ENCODE results near the gene EFNA2. TPM values are rescaled to one million over a fixed set of nuclear protein-coding genes. Genes with fewer than 3 reads are reported as not detected.

The EFNA2 gene
- total and polyA plus RNA-seq, 4 donors, result 2.1 to 18.7 (median 10.8) TPM

DNA sequence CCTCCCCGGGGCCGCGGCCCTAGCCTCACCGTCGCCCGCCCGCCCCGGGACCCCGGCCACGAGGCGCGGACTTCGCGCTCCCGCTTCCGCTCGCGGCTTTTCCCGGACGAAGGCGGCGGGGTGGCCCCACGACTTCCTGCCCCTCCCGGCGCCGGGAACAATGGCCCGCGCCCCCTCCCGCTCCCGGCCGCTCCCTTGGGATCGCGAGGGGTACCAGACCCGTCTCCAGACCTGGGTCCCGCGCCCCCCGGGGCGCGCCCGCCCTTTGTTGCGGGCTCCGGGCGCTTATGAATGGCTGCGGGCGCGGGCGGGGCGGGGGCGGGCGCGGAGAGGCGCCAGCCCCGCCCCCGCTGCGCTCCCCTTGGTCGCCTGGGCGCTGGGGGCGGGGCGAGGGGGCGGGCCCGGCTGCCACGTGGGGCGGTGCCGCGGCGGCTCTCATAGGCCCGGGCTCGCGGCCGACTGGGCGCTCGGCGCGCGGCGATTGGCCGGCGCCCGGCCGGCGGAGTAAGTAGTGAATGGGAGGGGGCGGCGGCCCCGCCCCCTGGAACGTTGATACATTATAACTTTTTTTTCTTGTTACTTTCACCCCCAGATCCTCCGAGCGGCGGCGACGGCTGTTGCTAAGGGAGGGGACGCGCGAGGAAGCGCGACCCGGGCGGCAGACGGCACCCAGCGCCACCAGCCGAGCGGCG lies 36.2 kb upstream of the EFNA2 start:
- H3K4me3 ChIP-seq (ENCODE audit: low read depth, low read length), result peak overlapping the region; percentile 74
- no peaks in the 10 kb centered on the region for H3K27me3 ChIP-seq (ENCODE audit: control insufficient read depth, insufficient read depth, low read length)
- H3K27ac ChIP-seq (ENCODE audit: low read depth, low read length), result peak overlapping the region; percentile 84
- DNase-seq (ENCODE audit: low read depth in 4 of 6, low spot score in 6 of 6), result peak in 5 of 6 donors; percentile 91 to 99 (median 95)
- under 1% methylated on average over 87 of the region's 102 CpGs for WGBS (ENCODE audit: insufficient coverage)
- H3K36me3 ChIP-seq (ENCODE audit: control insufficient read depth, insufficient read depth, low read length), result peaks cover 63% of the 10 kb centered on the region
- no peaks in the 10 kb centered on the region for H3K9me3 ChIP-seq (ENCODE audit: control insufficient read depth, insufficient read depth, low read length)
- H3K4me1 ChIP-seq (ENCODE audit: control insufficient read depth, insufficient read depth, low read length), result peaks cover 68% of the 10 kb centered on the region

- no peak for DNase-seq (ENCODE audit: low read depth in 4 of 6, low spot score in 6 of 6)
- peak overlapping the region; percentile 81 for H3K27ac ChIP-seq (ENCODE audit: low read depth, low read length)
- WGBS (ENCODE audit: insufficient coverage), result 0% methylated on average over 67 of the region's 67 CpGs
- peaks cover 68% of the 10 kb centered on the region for H3K4me1 ChIP-seq (ENCODE audit: control insufficient read depth, insufficient read depth, low read length)
- H3K36me3 ChIP-seq (ENCODE audit: control insufficient read depth, insufficient read depth, low read length), result peaks cover 63% of the 10 kb centered on the region
- H3K27me3 ChIP-seq (ENCODE audit: control insufficient read depth, insufficient read depth, low read length), result no peaks in the 10 kb centered on the region
- no peaks in the 10 kb centered on the region for H3K9me3 ChIP-seq (ENCODE audit: control insufficient read depth, insufficient read depth, low read length)
- H3K4me3 ChIP-seq (ENCODE audit: low read depth, low read length), result peak overlapping the region; percentile 74
Observed at GRCh38 chr19:1249990-1250436, 35.7 kb upstream of the EFNA2 start.

DNA sequence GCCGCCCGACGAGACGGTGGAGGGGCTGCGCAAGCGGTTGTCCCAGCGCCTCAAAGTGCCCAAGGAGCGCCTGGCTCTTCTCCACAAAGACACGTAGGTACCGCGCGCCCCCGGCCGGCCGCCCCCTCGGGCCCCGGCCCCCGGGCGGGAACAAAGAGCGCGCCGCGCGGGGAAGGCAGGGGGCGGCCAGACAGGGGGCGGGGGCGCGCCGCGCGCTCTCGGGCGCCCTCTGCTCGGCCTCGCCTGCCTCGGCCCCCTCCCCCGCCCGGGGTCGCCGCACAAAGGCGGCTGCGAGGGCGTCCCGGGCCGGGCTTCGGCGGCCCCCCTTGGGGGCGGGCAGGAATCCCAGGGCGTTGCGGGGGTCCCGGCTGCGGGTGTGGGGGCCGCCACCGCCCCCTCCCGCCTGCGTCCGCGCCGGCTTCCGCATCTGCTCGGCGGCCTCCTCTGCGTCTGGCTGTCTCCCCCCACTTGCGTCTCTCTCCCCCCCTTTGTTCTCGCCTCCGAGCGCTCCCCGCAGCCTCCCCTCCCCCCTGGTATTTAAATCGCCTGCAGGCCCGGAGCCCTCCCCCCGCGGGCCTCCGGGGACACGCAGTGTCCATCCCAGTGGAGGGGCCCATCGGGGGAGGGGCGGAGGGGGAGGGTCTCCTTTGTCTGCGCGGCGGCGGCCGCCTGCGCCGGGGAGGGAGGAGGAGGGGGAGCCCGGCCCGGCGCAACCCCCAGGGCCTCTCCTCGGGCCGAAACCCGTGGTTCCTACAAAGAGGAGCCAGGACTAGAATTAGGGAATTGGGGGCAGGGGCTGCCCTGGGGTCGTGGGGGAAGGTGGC lies 35.0 kb upstream of the EFNA2 start:
- no peaks in the 10 kb centered on the region for H3K27me3 ChIP-seq (ENCODE audit: control insufficient read depth, insufficient read depth, low read length)
- H3K4me3 ChIP-seq (ENCODE audit: low read depth, low read length), result peak overlapping the region; percentile 62
- under 1% methylated on average over 79 of the region's 90 CpGs for WGBS (ENCODE audit: insufficient coverage)
- peak overlapping the region; percentile 91 for H3K27ac ChIP-seq (ENCODE audit: low read depth, low read length)
- DNase-seq (ENCODE audit: low read depth in 4 of 6, low spot score in 6 of 6), result peak in 3 of 6 donors; percentile 66 to 93 (median 92)
- H3K36me3 ChIP-seq (ENCODE audit: control insufficient read depth, insufficient read depth, low read length), result peaks cover 63% of the 10 kb centered on the region
- H3K4me1 ChIP-seq (ENCODE audit: control insufficient read depth, insufficient read depth, low read length), result peaks cover 68% of the 10 kb centered on the region
- H3K9me3 ChIP-seq (ENCODE audit: control insufficient read depth, insufficient read depth, low read length), result no peaks in the 10 kb centered on the region

DNA sequence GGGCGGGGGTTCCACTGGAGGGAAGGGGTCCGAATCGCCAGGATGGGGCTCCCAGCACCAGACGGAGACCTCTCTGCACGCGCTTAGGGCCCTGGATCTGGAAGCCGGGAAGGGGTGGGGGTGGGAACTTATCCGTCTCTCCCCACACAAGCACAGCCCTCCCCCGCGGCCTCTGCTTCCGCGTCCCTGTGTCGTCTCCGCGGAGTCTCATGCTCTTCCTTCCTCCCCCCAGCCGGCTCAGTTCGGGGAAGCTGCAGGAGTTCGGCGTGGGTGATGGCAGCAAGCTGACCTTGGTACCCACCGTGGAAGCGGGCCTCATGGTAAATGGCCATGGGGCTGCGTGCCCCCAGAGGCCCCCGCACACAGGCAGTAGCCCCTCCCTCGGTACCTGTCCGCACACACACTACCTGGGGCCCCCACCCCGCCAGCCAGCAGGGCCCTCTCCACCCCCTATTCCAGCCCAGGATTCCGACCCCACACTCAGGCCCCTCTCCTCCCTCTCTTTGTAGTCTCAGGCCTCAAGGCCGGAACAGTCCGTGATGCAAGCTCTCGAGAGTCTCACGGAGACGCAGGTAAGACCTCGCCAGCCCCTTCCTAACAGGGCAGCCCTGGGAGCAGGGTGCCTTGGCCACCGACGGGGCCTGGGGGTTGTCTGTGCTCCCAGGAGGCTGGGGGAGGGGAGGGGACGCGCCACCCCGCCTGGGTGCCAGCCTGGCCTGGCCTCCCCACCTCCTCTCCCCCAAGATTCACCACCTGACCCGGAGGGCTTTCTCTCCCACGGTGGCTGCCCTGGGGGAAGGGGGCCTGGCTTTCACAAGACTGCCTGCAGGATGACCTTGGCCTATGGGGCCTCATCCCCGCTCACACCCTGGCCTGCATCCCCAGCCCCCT lies 34.1 kb upstream of the EFNA2 start:
- 3% methylated on average over 29 of the region's 41 CpGs for WGBS (ENCODE audit: insufficient coverage)
- H3K36me3 ChIP-seq (ENCODE audit: control insufficient read depth, insufficient read depth, low read length), result peaks cover 64% of the 10 kb centered on the region
- peak in 2 of 6 donors; percentile 77 for DNase-seq (ENCODE audit: low read depth in 4 of 6, low spot score in 6 of 6)
- peak overlapping the region; percentile 62 for H3K4me3 ChIP-seq (ENCODE audit: low read depth, low read length)
- H3K9me3 ChIP-seq (ENCODE audit: control insufficient read depth, insufficient read depth, low read length), result no peaks in the 10 kb centered on the region
- H3K27ac ChIP-seq (ENCODE audit: low read depth, low read length), result peak overlapping the region; percentile 91
- no peaks in the 10 kb centered on the region for H3K27me3 ChIP-seq (ENCODE audit: control insufficient read depth, insufficient read depth, low read length)
- H3K4me1 ChIP-seq (ENCODE audit: control insufficient read depth, insufficient read depth, low read length), result peaks cover 69% of the 10 kb centered on the region

DNA sequence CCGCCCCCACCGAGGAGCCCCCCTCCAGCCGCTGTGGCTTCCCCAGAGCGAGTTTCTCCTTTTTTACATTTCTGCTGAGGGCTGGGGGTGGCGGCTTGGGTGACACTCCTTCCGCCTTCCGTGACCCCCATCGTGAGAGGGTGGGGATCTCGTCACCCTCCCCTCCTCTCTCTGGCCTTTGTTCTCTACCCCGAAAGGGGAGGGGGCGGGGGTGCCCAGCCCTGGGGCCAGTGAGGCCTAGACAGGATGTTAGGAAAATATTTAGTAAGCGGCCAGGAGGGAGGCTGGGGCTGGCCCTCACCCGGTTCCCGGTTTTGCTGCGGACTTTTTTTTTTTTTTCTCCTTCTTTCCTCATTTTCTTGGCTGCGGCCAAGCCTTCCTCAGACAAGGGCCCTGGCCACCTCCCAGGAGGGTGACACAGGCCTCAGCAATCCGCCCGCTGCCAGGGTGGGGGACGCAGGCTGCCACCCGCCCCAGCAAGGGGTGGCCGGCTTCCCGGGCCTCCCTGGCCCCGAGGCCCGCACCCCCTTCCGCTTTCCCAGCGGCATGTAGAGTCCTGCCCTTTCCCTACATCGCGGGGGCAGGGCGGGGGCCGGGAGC lies 33.4 kb upstream of the EFNA2 start:
- H3K4me1 ChIP-seq (ENCODE audit: control insufficient read depth, insufficient read depth, low read length), result peaks cover 71% of the 10 kb centered on the region
- 7% methylated on average over 15 of the region's 30 CpGs for WGBS (ENCODE audit: insufficient coverage)

GRCh38 chr19:1252821-1253513 lies 32.7 kb upstream of the EFNA2 start:
- H3K27ac ChIP-seq (ENCODE audit: low read depth, low read length), result peak overlapping the region; percentile 91
- H3K36me3 ChIP-seq (ENCODE audit: control insufficient read depth, insufficient read depth, low read length), result peaks cover 76% of the 10 kb centered on the region
- H3K9me3 ChIP-seq (ENCODE audit: control insufficient read depth, insufficient read depth, low read length), result no peaks in the 10 kb centered on the region
- H3K4me1 ChIP-seq (ENCODE audit: control insufficient read depth, insufficient read depth, low read length), result peaks cover 71% of the 10 kb centered on the region
- H3K27me3 ChIP-seq (ENCODE audit: control insufficient read depth, insufficient read depth, low read length), result no peaks in the 10 kb centered on the region
- peak overlapping the region; percentile 24 for H3K4me3 ChIP-seq (ENCODE audit: low read depth, low read length)
- peak in 2 of 6 donors; percentile 77 to 90 for DNase-seq (ENCODE audit: low read depth in 4 of 6, low spot score in 6 of 6)
- WGBS (ENCODE audit: insufficient coverage), result 20% methylated on average over 4 of the region's 26 CpGs

More for the DNA sequence above, 33.4 kb upstream of the EFNA2 start:
- H3K4me3 ChIP-seq (ENCODE audit: low read depth, low read length), result peak overlapping the region; percentile 62
- H3K27me3 ChIP-seq (ENCODE audit: control insufficient read depth, insufficient read depth, low read length), result no peaks in the 10 kb centered on the region
- H3K27ac ChIP-seq (ENCODE audit: low read depth, low read length), result peak overlapping the region; percentile 91
- H3K9me3 ChIP-seq (ENCODE audit: control insufficient read depth, insufficient read depth, low read length), result no peaks in the 10 kb centered on the region
- peak in 2 of 6 donors; percentile 72 to 92 for DNase-seq (ENCODE audit: low read depth in 4 of 6, low spot score in 6 of 6)
- H3K36me3 ChIP-seq (ENCODE audit: control insufficient read depth, insufficient read depth, low read length), result peaks cover 71% of the 10 kb centered on the region

- no peak for DNase-seq (ENCODE audit: low read depth in 4 of 6, low spot score in 6 of 6)
- H3K4me1 ChIP-seq (ENCODE audit: control insufficient read depth, insufficient read depth, low read length), result peaks cover 74% of the 10 kb centered on the region
- no peaks in the 10 kb centered on the region for H3K9me3 ChIP-seq (ENCODE audit: control insufficient read depth, insufficient read depth, low read length)
- WGBS (ENCODE audit: insufficient coverage), result 73% methylated on average over 20 of the region's 23 CpGs
- peaks cover 80% of the 10 kb centered on the region for H3K36me3 ChIP-seq (ENCODE audit: control insufficient read depth, insufficient read depth, low read length)
- no peaks in the 10 kb centered on the region for H3K27me3 ChIP-seq (ENCODE audit: control insufficient read depth, insufficient read depth, low read length)
- peak overlapping the region; percentile 24 for H3K4me3 ChIP-seq (ENCODE audit: low read depth, low read length)
- peak overlapping the region; percentile 91 for H3K27ac ChIP-seq (ENCODE audit: low read depth, low read length)
Observed at GRCh38 chr19:1253514-1254080, 32.1 kb upstream of the EFNA2 start.

DNA sequence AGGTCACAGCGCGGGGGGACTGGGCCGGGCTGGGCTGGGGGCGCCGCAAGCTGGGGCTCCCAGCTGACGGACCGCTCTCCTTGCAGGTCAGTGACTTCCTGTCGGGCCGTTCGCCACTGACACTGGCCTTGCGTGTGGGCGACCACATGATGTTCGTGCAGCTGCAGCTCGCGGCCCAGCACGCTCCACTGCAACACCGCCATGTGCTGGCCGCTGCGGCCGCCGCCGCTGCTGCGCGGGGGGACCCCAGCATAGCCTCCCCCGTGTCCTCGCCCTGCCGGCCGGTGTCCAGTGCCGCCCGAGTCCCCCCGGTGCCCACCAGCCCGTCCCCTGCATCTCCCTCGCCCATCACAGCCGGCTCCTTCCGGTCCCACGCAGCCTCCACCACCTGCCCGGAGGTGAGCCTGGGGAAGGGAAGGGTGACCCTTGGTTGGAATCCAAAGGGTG lies 31.6 kb upstream of the EFNA2 start:
- Histone ChIP-seq H3K9me3 (ENCODE audit: control insufficient read depth, insufficient read depth, low read length) (no peaks in the 10 kb centered on the region), H3K27ac (ENCODE audit: low read depth, low read length) (peak overlapping the region; percentile 91), H3K4me3 (ENCODE audit: low read depth, low read length) (no peak overlapping the region), H3K4me1 (ENCODE audit: control insufficient read depth, insufficient read depth, low read length) (peaks cover 79% of the 10 kb centered on the region), H3K27me3 (ENCODE audit: control insufficient read depth, insufficient read depth, low read length) (no peaks in the 10 kb centered on the region), H3K36me3 (ENCODE audit: control insufficient read depth, insufficient read depth, low read length) (peaks cover 85% of the 10 kb centered on the region)
- WGBS (ENCODE audit: insufficient coverage), result 73% methylated on average over 20 of the region's 37 CpGs
- DNase-seq (ENCODE audit: low read depth in 4 of 6, low spot score in 6 of 6), result no peak

Data from spinal cord (tissue), 10 donors.